Progenitor cell of endocrine pancreas (in vitro differentiated cells): Measurements from ENCODE around the gene NKAIN1. TPM values are rescaled to one million over a fixed set of nuclear protein-coding genes. Genes with fewer than 3 reads are reported as not detected.

Experiments used
- DNase-seq: peaks from one replicate; pipeline ENCODE4 v3.0.0; 2021; ENCODE audit warnings: low spot score; ENCODE audit not compliant: unreplicated experiment
- H3K27ac Mint-ChIP-seq: 2 replicates; pipeline ENCODE4 v1.8.0; 2021; ENCODE audit warnings: mild to moderate bottlenecking, moderate library complexity, mixed read lengths
- H3K27me3 Mint-ChIP-seq: 2 replicates; pipeline ENCODE4 v1.8.0; 2021; ENCODE audit warnings: mixed read lengths
- H3K36me3 Mint-ChIP-seq: 2 replicates; pipeline ENCODE4 v1.8.0; 2022; ENCODE audit warnings: mixed read lengths; ENCODE audit not compliant: insufficient read depth
- H3K4me1 Mint-ChIP-seq: 2 replicates; pipeline ENCODE4 v1.8.0; 2021; ENCODE audit warnings: low read depth, mixed read lengths
- H3K4me3 Mint-ChIP-seq: 2 replicates; pipeline ENCODE4 v1.8.0; 2021; ENCODE audit warnings: low read depth, mild to moderate bottlenecking, moderate library complexity, mixed read lengths
- H3K9me3 Mint-ChIP-seq: 2 replicates; pipeline ENCODE4 v1.8.0; 2021; ENCODE audit warnings: low read depth, mixed read lengths
- total RNA-seq: library from RNA; stranded (reverse); gene quantifications from 2 replicates; pipeline ENCODE4 v1.2.1, GENCODE V29; 2021
- TF ChIP-seq, protein P1 (sequence below): fragments of 200-600 bp; sonication (generic); IDR thresholded peaks from one replicate; pipeline ENCODE4 v1.5.0; 2021; ENCODE audit warnings: antibody characterized with exemption, mild to moderate bottlenecking; ENCODE audit not compliant: unreplicated experiment

NKAIN1 gene
- total RNA-seq, 1 donor from 2014 or later = 16.1 TPM

DNA sequence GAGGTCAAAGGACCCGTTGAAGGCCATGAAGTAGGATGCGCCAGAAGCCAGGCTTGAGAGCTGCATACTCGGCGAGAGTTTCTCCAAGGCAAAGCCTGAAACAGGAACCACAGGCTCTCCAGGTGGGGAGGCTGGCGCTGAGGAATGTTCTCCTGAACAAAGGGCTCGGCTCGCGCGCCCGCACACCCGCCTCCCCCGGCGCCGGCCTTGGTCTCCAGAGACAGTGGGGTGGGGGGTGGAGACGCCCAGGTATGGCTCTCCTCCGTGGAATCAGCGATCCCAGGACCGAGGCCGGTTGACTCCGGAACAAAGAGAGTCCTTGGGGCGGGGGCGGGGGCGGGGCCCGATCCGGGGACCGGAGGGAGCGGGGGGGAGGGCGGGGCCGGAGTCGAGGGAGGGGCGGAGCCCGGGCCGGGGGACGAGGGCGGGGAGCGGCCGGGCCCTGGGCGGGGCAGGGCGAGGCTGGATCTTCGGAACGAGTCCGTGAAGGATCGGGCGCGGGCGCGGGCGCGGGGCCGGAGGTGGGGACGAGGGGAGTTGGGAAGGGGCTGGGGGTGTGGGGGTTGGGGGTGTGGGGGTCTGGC, 85.0 kb downstream of the NKAIN1 start:
- Mint-ChIP-seq H3K9me3 (peaks cover 4% of the 10 kb centered on the region), H3K36me3 (no peaks in the 10 kb centered on the region), H3K27ac (peak overlapping the region; percentile 99), H3K27me3 (no peaks in the 10 kb centered on the region), H3K4me3 (peak overlapping the region; percentile 84), H3K4me1 (peaks cover 6% of the 10 kb centered on the region)
- TF ChIP-seq, protein P1, sequence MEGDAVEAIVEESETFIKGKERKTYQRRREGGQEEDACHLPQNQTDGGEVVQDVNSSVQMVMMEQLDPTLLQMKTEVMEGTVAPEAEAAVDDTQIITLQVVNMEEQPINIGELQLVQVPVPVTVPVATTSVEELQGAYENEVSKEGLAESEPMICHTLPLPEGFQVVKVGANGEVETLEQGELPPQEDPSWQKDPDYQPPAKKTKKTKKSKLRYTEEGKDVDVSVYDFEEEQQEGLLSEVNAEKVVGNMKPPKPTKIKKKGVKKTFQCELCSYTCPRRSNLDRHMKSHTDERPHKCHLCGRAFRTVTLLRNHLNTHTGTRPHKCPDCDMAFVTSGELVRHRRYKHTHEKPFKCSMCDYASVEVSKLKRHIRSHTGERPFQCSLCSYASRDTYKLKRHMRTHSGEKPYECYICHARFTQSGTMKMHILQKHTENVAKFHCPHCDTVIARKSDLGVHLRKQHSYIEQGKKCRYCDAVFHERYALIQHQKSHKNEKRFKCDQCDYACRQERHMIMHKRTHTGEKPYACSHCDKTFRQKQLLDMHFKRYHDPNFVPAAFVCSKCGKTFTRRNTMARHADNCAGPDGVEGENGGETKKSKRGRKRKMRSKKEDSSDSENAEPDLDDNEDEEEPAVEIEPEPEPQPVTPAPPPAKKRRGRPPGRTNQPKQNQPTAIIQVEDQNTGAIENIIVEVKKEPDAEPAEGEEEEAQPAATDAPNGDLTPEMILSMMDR = no peak
- peak; percentile 90 for DNase-seq

DNA sequence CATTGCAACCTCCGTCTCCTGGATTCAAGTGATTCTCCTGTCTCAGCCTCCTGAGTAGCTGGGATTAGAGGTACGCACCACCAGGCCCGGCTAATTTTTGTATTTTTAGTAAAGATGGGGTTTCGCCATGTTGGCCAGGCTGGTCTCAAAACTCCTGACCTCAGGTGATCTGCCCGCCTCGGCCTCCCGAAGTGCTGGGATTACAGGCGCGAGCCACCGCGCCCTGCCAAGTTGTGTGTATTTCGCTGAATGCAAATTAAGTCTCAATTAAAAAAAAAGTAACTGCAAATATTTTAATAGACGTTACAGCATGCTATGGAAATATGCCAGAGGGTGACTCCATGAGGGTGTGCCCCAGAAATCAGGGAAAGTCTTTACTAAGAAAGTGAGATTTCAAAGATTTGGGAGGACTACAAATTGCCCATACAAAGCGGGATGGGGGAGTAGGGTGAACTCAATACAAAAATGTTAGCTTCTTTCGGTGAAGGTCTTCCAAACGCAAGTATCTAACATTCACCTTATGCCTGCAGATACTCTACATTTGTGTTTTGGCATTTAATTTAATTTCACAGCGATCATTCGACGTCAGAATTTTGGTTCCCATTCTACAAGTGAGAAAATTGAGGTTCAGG, 85.6 kb downstream of the NKAIN1 start:
- DNase-seq = no peak
- H3K4me1 Mint-ChIP-seq = peaks cover 6% of the 10 kb centered on the region
- H3K27me3 Mint-ChIP-seq = no peaks in the 10 kb centered on the region
- peak overlapping the region; percentile 99 for H3K27ac Mint-ChIP-seq
- peak overlapping the region; percentile 75 for H3K4me3 Mint-ChIP-seq
- TF ChIP-seq, protein P1 = no peak
- H3K9me3 Mint-ChIP-seq = peaks cover 4% of the 10 kb centered on the region
- H3K36me3 Mint-ChIP-seq = no peaks in the 10 kb centered on the region

DNA sequence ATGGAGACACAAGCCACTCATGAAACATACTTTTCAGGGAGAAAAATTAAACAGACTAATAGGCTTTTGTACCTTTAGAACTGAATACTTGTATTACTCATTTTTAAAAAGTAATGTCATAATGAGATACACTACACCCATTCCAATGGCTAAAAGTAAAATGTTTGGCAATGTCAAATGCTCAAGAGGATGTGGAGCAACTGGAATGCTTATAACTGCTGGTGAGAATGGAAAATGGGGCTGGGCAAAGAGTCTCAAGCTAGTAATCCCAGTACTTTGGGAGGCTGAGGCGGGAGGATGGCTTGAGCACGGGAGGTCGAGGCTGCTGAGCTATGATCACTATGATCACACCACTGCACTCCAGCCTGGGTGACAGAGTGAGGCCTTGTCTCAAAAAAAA, 86.3 kb downstream of the NKAIN1 start:
- DNase-seq = no peak
- H3K4me1 Mint-ChIP-seq = peaks cover 6% of the 10 kb centered on the region
- peaks cover 4% of the 10 kb centered on the region for H3K9me3 Mint-ChIP-seq
- no peaks in the 10 kb centered on the region for H3K27me3 Mint-ChIP-seq
- H3K4me3 Mint-ChIP-seq = peak overlapping the region; percentile 42
- peak overlapping the region; percentile 86 for H3K27ac Mint-ChIP-seq
- TF ChIP-seq, protein P1 = no peak
- H3K36me3 Mint-ChIP-seq = no peaks in the 10 kb centered on the region

DNA sequence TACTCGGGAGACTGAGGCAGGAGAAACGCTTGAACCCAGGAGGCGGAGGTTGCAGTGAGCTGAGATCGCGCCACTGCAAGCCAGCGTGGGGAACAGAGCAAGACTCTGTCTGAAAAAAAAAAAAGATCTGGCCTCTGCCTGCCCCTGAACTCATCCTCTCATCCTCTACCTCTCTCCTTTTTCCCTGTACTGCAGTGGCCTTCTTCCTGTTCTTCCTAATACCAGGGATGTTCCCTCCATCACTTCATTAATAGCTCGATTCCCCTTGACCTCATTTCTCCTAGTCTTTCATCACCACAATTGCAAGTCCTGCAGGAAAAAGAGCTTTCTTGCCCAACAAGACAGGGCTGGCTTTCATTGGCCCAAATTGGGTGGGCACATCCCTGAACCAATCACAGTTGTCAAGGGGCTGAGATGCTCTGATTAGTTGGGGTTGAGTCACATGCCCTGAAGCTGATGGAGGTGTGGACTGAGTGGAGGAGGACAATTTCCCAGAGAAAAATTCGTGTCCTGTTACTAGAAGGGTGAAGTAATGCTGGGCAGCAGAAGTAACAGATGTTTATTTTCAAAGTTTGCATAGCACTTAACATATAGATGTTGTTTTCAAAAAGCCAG, 87.4 kb downstream of the NKAIN1 start:
- TF ChIP-seq, protein P1 = no peak
- H3K4me1 Mint-ChIP-seq = peaks cover 6% of the 10 kb centered on the region
- peaks cover 4% of the 10 kb centered on the region for H3K9me3 Mint-ChIP-seq
- H3K4me3 Mint-ChIP-seq = no peak overlapping the region
- no peaks in the 10 kb centered on the region for H3K27me3 Mint-ChIP-seq
- no peak overlapping the region for H3K27ac Mint-ChIP-seq
- DNase-seq = no peak
- no peaks in the 10 kb centered on the region for H3K36me3 Mint-ChIP-seq

DNA sequence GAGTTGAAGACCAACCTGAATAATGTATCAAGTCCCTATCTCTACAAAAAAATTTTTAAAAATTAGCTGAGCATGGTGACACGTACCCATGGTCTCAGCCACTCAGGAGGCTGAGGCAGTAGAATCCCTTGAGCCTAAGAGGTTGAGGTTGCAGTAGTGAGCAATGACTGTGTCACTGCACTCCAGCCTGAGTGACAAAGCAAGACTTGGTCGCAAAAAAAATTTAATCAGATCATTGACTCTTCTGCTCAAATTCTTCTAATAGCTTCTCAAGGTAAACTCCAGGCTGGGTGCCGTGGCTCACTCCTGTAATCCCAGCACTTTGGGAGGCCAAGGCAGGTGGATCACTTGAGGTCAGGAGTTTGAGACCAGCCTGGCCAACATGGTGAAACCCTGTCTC, 88.3 kb downstream of the NKAIN1 start:
- TF ChIP-seq, protein P1 = no peak
- H3K4me1 Mint-ChIP-seq = peaks cover 6% of the 10 kb centered on the region
- no peak overlapping the region for H3K4me3 Mint-ChIP-seq
- no peaks in the 10 kb centered on the region for H3K36me3 Mint-ChIP-seq
- DNase-seq = no peak
- no peaks in the 10 kb centered on the region for H3K27me3 Mint-ChIP-seq
- no peak overlapping the region for H3K27ac Mint-ChIP-seq
- H3K9me3 Mint-ChIP-seq = peaks cover 4% of the 10 kb centered on the region
